Measurements from ENCODE around the gene NOL6.

GRCh38 chr9:33437898-33438297 is 35.8 kb downstream of the NOL6 start:
- TF ChIP-seq POLR2A (IDR thresholded peaks at IDR 0.05; ENCODE audit: low read length): no peak
- no peak for TF ChIP-seq GATA1 (IDR thresholded peaks at IDR 0.05; ENCODE audit: low read depth, low read length)

Data from erythroblast (primary cell).